Body of pancreas (tissue), 4 donors: ENCODE measurements around the gene AP5M1. TPM values are rescaled to one million over a fixed set of nuclear protein-coding genes. Genes with fewer than 3 reads are reported as not detected.
"Not testable (repeated sequence)": the region's sequence is repeated elsewhere in the genome, so short reads cannot be mapped to it uniquely, and the experiment has no call there.

Experiments
- ATAC-seq: fragments of 150-250 bp; one replicate; pipeline ENCODE4 v1.9.1; 2016
- DNase-seq, 4 donors: peaks; one replicate each; pipeline ENCODE4 v3.0.0-alpha.2; 2019
- H3K27ac ChIP-seq, 4 donors: fragments of 200-600 bp; sonication (generic); 1 replicate in 3 of 4; 2 replicates in 1 of 4; pipeline versions ENCODE4 v1.5.1 to v1.6.1; 2016 to 2019; ENCODE audit warnings: mild to moderate bottlenecking in 1 of 4, mixed read lengths in 1 of 4, moderate library complexity in 1 of 4
- H3K27me3 ChIP-seq, 2 donors: fragments of 200-600 bp; sonication (generic); one replicate each; pipeline ENCODE4 v1.6.0; 2016; ENCODE audit warnings: mild to moderate bottlenecking in 1 of 2
- H3K36me3 ChIP-seq, 2 donors: fragments of 200-600 bp; sonication (generic); replicated peaks in 1 of 2; 2 replicates each; pipeline ENCODE4 v1.5.1; 2016; ENCODE audit warnings: low read depth in 2 of 2; ENCODE audit not compliant: insufficient read depth in 1 of 2
- H3K4me1 ChIP-seq: fragments of 200-600 bp; sonication (generic); one replicate; pipeline ENCODE4 v1.6.0; 2016
- H3K4me3 ChIP-seq, 2 donors: fragments of 200-600 bp; sonication (generic); 1 replicate in 1 of 2; 2 replicates in 1 of 2; pipeline ENCODE4 v1.5.1; 2016 to 2019
- H3K9me3 ChIP-seq, 3 donors: fragments of 200-600 bp; sonication (generic); 1 replicate in 2 of 3; 2 replicates in 1 of 3; pipeline ENCODE4 v1.5.1; 2016
- CTCF ChIP-seq, 7 experiments: fragments of 450-650 bp in 4 of 7; fragments of 200-600 bp in 3 of 7; sonication (generic) in 3 of 7; IDR thresholded peaks; one replicate each; pipeline ENCODE4 v1.5.1; 2016 to 2019; ENCODE audit warnings: antibody characterized with exemption in 7 of 7
- POLR2A ChIP-seq, 3 donors: fragments of 450-650 bp; IDR thresholded peaks; one replicate each; pipeline ENCODE4 v1.6.1; 2016; ENCODE audit warnings: antibody characterized with exemption in 3 of 3, mild to moderate bottlenecking in 2 of 3
- WGBS, 2 donors: methylation state at CpG; one replicate each; pipeline ENCODE4 v1.1.5; 2017; 5-methylcytosine and 5-hydroxymethylcytosine counted together
- intact Hi-C: fragments of 100-400 bp; cut with DNase I; formaldehyde crosslinking; loops from one replicate; pipeline ENCODE4 v1.15.1; 2023
- total RNA-seq, 2 donors: library from RNA; depleted of rRNA; stranded (reverse); fragments of >200 nt; gene quantifications; one replicate each; pipeline ENCODE4 v1.1.0, GENCODE V29; 2016

Gene AP5M1
- total RNA-seq, 2 donors from 2014 or later = 12.2 to 17.8 TPM

- DNase-seq (no peak), ATAC-seq (no peak)
- TF ChIP-seq CTCF (IDR thresholded peaks at IDR 0.05) = no peak
- TF ChIP-seq POLR2A (IDR thresholded peaks at IDR 0.05) = no peak
- H3K4me1 ChIP-seq = no peaks in the 10 kb centered on the region
- H3K27me3 ChIP-seq = no peaks in the 10 kb centered on the region
- no peak overlapping the region for H3K27ac ChIP-seq
- no peaks in the 10 kb centered on the region for H3K9me3 ChIP-seq
- H3K4me3 ChIP-seq = no peak overlapping the region
- peaks cover 0 to 1% of the 10 kb centered on the region in 2 donors for H3K36me3 ChIP-seq
- intact Hi-C loops = no loop called here
These were observed 25.5 kb upstream of the AP5M1 start for GRCh38 chr14:57243320-57243719.

GRCh38 chr14:57244106-57244505, 24.7 kb upstream of the AP5M1 start:
- WGBS, 2 donors = 76 to 83% methylated on average over 2 of the region's 2 CpGs
- intact Hi-C loops = no loop called here
- Histone ChIP-seq H3K9me3 (no peaks in the 10 kb centered on the region), H3K27me3 (no peaks in the 10 kb centered on the region), H3K4me1 (no peaks in the 10 kb centered on the region), H3K27ac (no peak overlapping the region), H3K36me3 (peaks cover 0 to 1% of the 10 kb centered on the region in 2 donors), H3K4me3 (no peak overlapping the region)
- DNase-seq (no peak), ATAC-seq (no peak)
- TF ChIP-seq POLR2A (IDR thresholded peaks at IDR 0.05) (no peak), CTCF (IDR thresholded peaks at IDR 0.05) (no peak)

GRCh38 chr14:57245941-57246340, 22.8 kb upstream of the AP5M1 start:
- no peak for DNase-seq
- intact Hi-C loops = no loop called here
- Histone ChIP-seq H3K36me3 (peaks cover 0 to 1% of the 10 kb centered on the region in 2 donors), H3K4me1 (no peaks in the 10 kb centered on the region), H3K27me3 (no peaks in the 10 kb centered on the region), H3K9me3 (no peaks in the 10 kb centered on the region), H3K4me3 (no peak overlapping the region), H3K27ac (no peak overlapping the region)
- TF ChIP-seq POLR2A (IDR thresholded peaks at IDR 0.05) (no peak), CTCF (IDR thresholded peaks at IDR 0.05) (no peak)
- no peak for ATAC-seq
- 89 to 91% methylated on average over 2 of the region's 2 CpGs for WGBS, 2 donors

- TF ChIP-seq POLR2A (IDR thresholded peaks at IDR 0.05) (no peak), CTCF (IDR thresholded peaks at IDR 0.05) (no peak)
- peaks cover 0 to 1% of the 10 kb centered on the region in 2 donors for H3K36me3 ChIP-seq
- H3K27ac ChIP-seq = no peak overlapping the region
- no peaks in the 10 kb centered on the region for H3K4me1 ChIP-seq
- DNase-seq = no peak
- no peaks in the 10 kb centered on the region for H3K9me3 ChIP-seq
- no peak overlapping the region for H3K4me3 ChIP-seq
- 50 to 58% methylated on average over 2 of the region's 2 CpGs for WGBS, 2 donors
- intact Hi-C loops = no loop called here
- no peak for ATAC-seq
- H3K27me3 ChIP-seq = no peaks in the 10 kb centered on the region
These were observed 21.7 kb upstream of the AP5M1 start for GRCh38 chr14:57246933-57247657.

GRCh38 chr14:57254884-57255283, 13.9 kb upstream of the AP5M1 start:
- TF ChIP-seq POLR2A (IDR thresholded peaks at IDR 0.05) (no peak), CTCF (IDR thresholded peaks at IDR 0.05) (no peak)
- no peaks in the 10 kb centered on the region for H3K36me3 ChIP-seq
- H3K27me3 ChIP-seq = no peaks in the 10 kb centered on the region
- intact Hi-C loops = no loop called here
- DNase-seq (no peak), ATAC-seq (no peak)
- H3K9me3 ChIP-seq = no peaks in the 10 kb centered on the region
- no peaks in the 10 kb centered on the region for H3K4me1 ChIP-seq
- H3K27ac ChIP-seq = no peak overlapping the region
- no peak overlapping the region for H3K4me3 ChIP-seq

GRCh38 chr14:57258221-57258620, 10.6 kb upstream of the AP5M1 start:
- intact Hi-C loops = not testable (repeated sequence)

More at GRCh38 chr14:57258221-57258620, 10.6 kb upstream of the AP5M1 start:
- H3K27ac ChIP-seq, H3K36me3 ChIP-seq, DNase-seq, H3K27me3 ChIP-seq, H3K9me3 ChIP-seq, ATAC-seq, H3K4me3 ChIP-seq: not testable (repeated sequence)
- WGBS, 2 donors = 91 to 96% methylated on average over 2 of the region's 2 CpGs
- H3K4me1 ChIP-seq = peaks cover 10% of the 10 kb centered on the region
